ENCODE results near the gene CTSW. TPM values are rescaled to one million over a fixed set of nuclear protein-coding genes. Genes with fewer than 3 reads are reported as not detected.

CTSW gene
- polyA plus RNA-seq, 2 of the 4 experiments (the other 2 are of a cell fraction): not detected

DNA sequence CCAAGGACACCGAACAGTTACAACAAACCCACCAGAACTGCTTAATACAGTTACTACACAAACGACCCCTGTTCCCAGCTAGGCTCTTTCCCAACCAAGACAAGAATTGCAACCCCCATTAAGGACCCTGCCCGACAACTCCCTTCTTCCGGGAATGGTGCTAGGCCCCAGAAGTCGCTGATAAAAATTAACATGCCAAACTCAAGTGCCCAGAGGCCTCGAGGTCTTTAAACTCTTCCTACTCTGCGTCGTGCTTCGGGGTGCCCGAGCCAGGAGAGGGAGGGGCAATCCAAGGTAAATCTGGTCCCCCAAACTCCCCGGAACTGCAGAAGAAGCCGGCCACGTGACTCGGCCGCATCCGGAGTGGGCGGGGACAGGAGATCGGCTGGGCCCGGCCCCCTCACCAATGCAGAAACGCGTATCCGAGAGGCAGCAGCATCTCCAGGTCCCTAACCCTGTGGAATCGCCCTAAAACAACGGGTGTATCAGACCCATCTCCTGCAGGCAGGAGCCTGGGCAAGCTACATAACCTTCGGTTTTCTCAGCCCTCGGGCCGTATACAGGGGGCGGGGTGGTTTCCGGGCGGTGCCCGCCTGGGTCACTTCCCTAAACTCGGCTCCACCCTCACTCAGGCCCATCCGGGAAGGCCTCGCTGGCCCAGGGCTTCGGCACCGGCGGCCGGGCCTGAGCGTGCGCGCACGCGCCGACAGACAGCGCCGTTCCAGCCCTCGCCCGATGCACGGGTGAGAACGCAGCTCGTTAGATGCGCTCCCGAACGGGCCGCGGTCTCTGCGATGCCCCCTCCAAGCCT, 22.7 kb upstream of the CTSW start (continued):
- TF ChIP-seq, protein P1, sequence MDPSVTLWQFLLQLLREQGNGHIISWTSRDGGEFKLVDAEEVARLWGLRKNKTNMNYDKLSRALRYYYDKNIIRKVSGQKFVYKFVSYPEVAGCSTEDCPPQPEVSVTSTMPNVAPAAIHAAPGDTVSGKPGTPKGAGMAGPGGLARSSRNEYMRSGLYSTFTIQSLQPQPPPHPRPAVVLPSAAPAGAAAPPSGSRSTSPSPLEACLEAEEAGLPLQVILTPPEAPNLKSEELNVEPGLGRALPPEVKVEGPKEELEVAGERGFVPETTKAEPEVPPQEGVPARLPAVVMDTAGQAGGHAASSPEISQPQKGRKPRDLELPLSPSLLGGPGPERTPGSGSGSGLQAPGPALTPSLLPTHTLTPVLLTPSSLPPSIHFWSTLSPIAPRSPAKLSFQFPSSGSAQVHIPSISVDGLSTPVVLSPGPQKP (IDR thresholded peaks at IDR 0.05; ENCODE audit: low read depth, low read length): no peak
- TF ChIP-seq, protein P2, sequence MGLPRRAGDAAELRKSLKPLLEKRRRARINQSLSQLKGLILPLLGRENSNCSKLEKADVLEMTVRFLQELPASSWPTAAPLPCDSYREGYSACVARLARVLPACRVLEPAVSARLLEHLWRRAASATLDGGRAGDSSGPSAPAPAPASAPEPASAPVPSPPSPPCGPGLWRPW (IDR thresholded peaks at IDR 0.05): no peak
- TF ChIP-seq KDM1A (IDR thresholded peaks at IDR 0.05; ENCODE audit: low read depth) (no peak), FOSB (CRISPR knock-in tag; IDR thresholded peaks at IDR 0.05) (no peak), KDM5A (IDR thresholded peaks at IDR 0.05) (no peak), MAFK (IDR thresholded peaks at IDR 0.05; ENCODE audit: partially characterized antibody) (no peak), EP300 (IDR thresholded peaks at IDR 0.05) (no peak), CBX8 (IDR thresholded peaks at IDR 0.05) (no peak), HOXA7 (CRISPR knock-in tag; IDR thresholded peaks at IDR 0.05) (0 out of 2 replicates have a peak, but pooled peaks have one; percentile 20), CEBPB (IDR thresholded peaks at IDR 0.05) (no peak), HOXB13 (CRISPR knock-in tag; IDR thresholded peaks at IDR 0.05; ENCODE audit: low read depth) (no peak), POLR2A (IDR thresholded peaks at IDR 0.05; ENCODE audit: low read length) (peak; percentile 45), RCOR1 (IDR thresholded peaks at IDR 0.05; ENCODE audit: low read depth, low read length) (no peak), POLR2AphosphoS2 (conservative IDR thresholded peaks at IDR 0.05; ENCODE audit: low read length) (peak; percentile 65; the same call in 1 of the 2 replicates), EHMT2 (IDR thresholded peaks at IDR 0.05; ENCODE audit: low read depth) (no peak), BHLHE40 (IDR thresholded peaks at IDR 0.05; ENCODE audit: low read depth, low read length) (no peak), TP53 (CRISPR knock-in tag; IDR thresholded peaks at IDR 0.05) (0 out of 2 replicates have a peak, but pooled peaks have one; percentile 21), GATA3 (IDR thresholded peaks at IDR 0.05; ENCODE audit: borderline replicate concordance) (0 out of 2 replicates have a peak, but pooled peaks have one; percentile 4), MAZ (IDR thresholded peaks at IDR 0.05; ENCODE audit: borderline replicate concordance, low read depth, low read length) (no peak)
- TF ChIP-seq, protein P3, sequence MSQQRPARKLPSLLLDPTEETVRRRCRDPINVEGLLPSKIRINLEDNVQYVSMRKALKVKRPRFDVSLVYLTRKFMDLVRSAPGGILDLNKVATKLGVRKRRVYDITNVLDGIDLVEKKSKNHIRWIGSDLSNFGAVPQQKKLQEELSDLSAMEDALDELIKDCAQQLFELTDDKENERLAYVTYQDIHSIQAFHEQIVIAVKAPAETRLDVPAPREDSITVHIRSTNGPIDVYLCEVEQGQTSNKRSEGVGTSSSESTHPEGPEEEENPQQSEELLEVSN (IDR thresholded peaks at IDR 0.05; ENCODE audit: borderline replicate concordance, low read depth): no peak
- TF ChIP-seq, protein P4, sequence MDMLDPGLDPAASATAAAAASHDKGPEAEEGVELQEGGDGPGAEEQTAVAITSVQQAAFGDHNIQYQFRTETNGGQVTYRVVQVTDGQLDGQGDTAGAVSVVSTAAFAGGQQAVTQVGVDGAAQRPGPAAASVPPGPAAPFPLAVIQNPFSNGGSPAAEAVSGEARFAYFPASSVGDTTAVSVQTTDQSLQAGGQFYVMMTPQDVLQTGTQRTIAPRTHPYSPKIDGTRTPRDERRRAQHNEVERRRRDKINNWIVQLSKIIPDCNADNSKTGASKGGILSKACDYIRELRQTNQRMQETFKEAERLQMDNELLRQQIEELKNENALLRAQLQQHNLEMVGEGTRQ (IDR thresholded peaks at IDR 0.05): peak; percentile 89
- TF ChIP-seq, protein P5, sequence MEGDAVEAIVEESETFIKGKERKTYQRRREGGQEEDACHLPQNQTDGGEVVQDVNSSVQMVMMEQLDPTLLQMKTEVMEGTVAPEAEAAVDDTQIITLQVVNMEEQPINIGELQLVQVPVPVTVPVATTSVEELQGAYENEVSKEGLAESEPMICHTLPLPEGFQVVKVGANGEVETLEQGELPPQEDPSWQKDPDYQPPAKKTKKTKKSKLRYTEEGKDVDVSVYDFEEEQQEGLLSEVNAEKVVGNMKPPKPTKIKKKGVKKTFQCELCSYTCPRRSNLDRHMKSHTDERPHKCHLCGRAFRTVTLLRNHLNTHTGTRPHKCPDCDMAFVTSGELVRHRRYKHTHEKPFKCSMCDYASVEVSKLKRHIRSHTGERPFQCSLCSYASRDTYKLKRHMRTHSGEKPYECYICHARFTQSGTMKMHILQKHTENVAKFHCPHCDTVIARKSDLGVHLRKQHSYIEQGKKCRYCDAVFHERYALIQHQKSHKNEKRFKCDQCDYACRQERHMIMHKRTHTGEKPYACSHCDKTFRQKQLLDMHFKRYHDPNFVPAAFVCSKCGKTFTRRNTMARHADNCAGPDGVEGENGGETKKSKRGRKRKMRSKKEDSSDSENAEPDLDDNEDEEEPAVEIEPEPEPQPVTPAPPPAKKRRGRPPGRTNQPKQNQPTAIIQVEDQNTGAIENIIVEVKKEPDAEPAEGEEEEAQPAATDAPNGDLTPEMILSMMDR (IDR thresholded peaks at IDR 0.05): no peak
- TF ChIP-seq, protein P6, sequence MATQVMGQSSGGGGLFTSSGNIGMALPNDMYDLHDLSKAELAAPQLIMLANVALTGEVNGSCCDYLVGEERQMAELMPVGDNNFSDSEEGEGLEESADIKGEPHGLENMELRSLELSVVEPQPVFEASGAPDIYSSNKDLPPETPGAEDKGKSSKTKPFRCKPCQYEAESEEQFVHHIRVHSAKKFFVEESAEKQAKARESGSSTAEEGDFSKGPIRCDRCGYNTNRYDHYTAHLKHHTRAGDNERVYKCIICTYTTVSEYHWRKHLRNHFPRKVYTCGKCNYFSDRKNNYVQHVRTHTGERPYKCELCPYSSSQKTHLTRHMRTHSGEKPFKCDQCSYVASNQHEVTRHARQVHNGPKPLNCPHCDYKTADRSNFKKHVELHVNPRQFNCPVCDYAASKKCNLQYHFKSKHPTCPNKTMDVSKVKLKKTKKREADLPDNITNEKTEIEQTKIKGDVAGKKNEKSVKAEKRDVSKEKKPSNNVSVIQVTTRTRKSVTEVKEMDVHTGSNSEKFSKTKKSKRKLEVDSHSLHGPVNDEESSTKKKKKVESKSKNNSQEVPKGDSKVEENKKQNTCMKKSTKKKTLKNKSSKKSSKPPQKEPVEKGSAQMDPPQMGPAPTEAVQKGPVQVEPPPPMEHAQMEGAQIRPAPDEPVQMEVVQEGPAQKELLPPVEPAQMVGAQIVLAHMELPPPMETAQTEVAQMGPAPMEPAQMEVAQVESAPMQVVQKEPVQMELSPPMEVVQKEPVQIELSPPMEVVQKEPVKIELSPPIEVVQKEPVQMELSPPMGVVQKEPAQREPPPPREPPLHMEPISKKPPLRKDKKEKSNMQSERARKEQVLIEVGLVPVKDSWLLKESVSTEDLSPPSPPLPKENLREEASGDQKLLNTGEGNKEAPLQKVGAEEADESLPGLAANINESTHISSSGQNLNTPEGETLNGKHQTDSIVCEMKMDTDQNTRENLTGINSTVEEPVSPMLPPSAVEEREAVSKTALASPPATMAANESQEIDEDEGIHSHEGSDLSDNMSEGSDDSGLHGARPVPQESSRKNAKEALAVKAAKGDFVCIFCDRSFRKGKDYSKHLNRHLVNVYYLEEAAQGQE (IDR thresholded peaks at IDR 0.05): 0 out of 2 replicates have a peak, but pooled peaks have one; percentile 11
